RPMI8226 (cell line): ENCODE data around the gene SH2D5.
A peak's percentile ranks its signal among the peaks of the same experiment; 100 is the strongest.
"Not testable (repeated sequence)": the region's sequence is repeated elsewhere in the genome, so short reads cannot be mapped to it uniquely, and the experiment has no call there.

Source experiments
- DNase-seq: peaks from one replicate; pipeline ENCODE4 v3.0.0-alpha.2; 2015

The SH2D5 gene

DNA sequence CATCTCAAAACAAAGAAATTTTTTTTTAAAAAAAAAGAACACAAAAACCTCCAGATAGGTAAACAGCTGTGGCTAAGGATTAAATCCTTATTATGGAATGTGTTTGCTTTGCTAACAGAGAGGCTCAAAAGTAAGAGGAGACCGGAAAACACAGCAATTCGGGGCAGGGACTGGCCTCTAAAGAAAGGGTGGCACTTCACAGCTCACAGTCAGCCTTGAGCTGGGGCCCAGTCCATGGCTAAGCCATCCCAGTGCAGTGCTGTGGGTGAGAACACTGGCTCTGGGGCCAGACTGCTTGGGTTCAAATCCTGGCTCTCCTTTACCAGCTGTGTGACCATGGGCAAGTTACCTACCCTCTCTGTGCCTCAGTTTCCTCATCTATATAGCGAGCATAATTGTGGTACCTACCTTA, 42.9 kb downstream of the SH2D5 start:
- DNase-seq, result peak; percentile 0

DNA sequence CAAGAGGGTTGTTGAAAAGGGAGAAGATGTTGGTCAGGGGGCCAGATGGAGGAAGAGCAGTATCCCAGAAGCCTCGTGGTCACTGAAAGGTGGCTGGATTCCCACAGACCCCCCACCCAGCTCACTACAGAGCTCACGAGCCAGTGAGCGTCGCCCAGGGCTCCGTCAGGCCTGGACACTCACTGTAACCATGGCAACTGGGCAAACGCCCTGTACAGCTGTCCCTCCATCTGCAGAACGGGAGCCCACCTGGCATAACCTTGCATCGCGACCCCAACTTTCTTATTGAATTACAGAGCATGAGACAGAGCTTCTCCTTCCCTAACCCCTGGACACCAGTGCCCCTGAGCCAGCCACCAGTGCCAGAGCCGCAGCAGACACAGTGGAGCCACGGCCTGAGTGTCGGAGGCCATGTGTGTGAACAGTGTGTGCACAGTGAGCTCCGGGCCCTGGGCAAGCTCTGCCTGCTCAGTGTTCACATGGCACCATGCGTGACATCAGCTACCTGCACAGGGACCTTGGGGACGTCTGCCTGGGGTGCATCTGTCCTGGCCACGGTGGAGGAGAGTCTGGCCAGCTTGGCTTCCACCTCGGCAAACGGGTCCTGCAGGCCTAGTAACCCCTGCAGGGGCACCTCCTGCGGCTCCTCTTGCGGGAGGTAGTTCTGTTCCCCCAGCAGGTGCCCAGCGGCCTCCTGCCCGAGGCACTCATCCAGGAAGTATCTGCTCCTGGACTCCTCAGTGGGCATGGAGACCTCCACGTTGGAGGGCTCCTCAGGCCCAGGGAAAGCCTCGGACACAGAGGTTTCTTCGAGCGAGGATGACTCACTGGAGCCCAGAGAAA, 45.4 kb downstream of the SH2D5 start:
- DNase-seq, result no peak

DNA sequence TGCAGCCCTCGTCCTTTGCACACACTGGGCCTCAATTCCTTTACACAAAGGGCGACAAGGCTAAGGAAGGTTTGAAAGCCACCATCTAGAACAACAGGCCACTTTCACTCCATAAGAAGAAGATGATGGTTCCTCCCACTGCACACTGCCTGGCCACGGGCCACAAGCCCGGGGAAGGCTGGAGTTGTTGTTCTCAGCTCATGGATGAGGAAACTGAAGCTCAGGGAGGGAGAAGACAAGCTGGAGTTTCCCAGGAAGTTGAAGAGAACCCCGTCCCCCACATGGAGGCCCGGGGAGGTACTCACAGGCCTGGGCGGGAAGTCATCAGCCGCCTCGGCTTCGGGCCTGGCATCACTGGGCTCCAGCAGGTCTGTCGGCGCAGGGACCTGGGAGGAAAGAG, 46.8 kb downstream of the SH2D5 start:
- DNase-seq, result no peak

DNA sequence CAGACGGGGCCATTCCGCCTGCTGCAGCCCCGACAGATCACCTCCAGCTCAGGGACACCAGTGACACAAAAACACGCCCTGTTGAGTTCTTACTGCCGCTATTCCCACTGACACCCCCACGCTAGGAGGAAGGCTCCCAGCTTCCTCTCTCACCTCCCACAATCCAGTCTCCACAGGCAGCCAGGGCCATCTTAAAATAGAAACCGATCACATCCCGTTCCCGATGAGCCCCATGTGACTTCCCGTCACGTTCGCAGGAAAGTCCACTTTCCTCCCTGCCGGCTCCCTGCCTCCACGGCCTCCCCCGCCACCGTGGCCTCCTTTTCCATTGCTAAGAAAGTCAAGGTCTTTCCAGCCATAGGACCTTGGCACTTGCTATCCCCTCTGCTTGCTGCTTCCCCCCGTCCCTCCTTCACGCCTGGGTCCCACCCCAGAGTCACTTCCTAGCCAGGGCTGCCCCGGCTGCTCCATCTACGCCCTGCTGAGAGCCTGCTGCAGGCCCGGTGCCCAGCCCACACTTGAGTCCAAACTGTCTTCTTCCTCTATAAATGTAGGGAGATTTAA, 47.3 kb downstream of the SH2D5 start:
- no peak for DNase-seq

DNA sequence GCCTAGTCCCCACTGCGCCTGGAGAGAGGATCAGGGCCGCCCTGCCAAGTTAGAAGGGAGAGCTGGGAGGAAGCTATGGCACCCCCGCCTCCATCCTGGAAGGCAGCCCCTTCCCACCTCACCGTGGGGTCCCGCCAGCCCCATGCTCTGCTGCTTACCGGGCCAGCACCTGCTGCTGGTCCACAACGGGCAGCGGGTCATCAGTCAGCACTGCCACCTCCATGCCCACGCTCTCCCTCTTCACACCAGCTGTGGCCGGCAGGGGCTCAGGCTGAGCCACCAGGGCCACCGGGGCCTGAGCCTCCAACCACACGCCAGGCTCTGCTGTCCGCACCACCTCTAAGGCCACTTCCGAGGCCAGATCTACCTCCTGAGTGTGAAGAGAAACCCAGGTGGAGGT, 47.9 kb downstream of the SH2D5 start:
- peak; percentile 1 for DNase-seq

DNA sequence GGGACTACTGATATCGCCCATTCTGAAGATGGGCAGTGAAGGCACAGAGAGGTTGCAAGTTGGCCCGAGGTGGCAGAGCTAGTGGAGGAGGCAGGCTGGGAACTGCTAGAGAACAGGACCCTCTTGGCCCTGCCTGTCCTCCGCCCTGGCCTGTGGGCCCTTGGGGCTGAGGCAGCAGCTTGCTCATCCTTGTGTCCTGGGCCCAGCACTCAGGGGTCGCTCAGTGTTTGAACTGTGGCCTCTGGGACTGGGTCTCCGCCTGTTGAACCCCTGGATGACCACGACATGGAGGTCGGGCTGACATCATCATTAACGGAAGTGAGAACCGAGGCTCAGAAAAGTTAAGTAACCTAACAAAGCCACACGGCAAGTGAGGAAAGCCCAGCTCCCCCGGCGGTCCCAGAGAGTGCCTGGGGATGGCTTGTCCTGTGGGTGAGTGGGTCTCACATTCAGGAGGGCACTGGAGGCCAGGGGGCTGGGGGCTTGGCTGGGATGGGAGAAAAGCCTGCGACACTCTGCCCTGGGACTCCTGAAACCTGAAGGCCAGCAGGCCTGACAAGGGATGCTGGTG, 48.4 kb downstream of the SH2D5 start:
- DNase-seq, result no peak

DNA sequence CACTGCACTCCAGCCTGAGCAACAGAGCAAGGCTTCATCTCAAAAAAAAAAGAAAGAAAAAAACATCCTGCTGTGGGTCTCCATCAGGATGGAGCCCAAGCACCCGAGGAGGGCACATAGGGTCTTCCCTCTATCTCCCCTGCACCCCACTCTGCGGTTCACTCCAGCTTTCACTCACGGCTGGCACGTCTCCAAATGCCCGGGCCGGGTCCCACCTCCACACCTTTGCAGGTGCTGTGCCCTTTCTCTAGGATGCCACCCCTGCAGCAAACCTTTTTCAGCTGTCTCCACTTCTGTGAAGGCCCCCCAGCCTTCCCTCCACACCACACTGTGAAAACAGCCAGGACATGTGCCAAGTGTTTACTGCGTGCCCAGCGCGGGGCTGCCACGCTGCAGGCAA, 48.9 kb downstream of the SH2D5 start:
- DNase-seq, result peak; percentile 1

DNA sequence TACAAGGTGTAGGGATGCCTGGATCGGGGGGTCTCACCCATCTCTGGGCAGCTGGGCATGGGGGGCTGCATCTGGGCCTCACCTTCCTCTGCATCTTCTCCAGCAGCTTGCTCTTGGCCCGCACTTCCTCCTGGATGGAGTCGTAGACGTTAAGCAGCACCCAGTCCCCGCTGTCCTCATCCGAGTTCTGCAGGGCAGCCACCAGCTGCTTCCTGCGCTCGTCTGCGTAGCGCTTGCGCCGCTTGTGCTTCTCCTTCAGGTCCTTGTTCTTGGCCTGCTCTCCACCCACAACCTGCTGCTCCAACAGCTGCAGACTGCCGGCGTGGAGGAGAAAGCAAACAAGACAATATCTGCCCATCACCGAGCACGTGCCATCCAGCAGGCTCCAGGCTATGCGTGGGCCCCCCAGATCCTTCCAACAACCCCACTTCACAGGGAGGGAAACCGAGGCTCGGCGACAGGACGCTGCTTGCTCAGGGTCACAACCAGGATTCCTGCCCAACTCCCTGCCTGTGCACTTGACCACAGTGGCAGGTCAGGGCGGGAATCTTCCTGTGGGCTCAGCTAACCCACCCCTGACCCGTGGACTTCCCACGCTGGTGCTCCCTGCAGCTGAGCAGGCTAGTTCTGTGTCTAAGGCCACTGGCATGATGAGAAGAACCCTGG, 49.8 kb downstream of the SH2D5 start:
- peak; percentile 85 for DNase-seq

DNA sequence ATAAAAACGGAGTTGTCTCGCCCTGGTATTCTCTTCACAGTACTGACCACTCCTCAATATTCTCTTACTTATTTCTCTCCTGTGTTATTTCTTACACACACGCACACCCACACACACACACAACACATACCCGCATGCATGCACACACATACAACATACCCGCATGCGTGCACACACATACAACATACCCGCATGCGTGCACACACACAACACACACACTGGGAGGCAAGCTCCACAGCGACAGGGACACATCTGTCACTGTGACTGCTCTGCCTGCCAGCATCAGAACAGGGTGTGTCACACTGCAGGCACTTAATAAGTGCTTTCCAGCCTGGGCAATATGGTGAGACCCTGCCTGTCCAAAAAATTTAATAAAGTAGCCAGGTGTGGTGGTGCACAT, 50.5 kb downstream of the SH2D5 start:
- DNase-seq, result no peak

DNA sequence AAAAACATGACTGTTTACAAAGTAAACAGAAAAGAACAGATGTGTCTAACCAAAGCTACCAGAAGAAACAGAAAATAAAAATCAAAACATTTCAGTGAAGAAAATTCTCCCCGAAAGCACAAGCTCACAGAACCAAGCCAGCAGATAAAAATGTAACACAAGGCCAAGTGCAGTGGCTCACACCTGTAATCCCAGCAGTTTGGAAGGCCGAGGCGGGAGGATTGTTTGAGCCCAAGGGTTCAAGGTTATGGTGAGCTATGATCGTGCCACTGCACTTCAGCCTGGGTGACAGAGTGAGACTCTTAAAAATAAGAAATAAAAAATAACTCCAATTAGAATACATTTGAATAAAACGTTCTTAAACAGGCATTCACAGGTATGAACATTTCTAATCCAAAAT, 52.2 kb downstream of the SH2D5 start:
- DNase-seq, result no peak

DNA sequence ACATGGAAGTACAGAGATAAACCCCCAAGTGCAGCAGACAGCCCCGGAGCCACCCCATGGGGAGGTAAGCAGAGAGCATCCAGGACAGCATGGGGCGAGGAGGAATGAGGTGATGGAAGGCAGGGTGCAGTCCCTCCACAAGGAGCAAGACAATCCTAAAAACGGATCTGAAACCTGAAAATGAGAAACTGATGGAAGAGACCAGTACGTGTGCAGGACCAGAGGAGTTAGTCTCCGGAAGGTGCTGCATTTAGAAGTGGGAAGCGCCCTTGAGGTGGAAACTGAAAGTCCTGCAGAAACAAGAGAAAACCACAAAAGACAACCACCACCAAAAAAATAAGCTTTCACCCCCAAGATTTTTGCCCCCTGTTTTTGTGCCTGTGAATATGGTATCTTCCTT, 53.9 kb downstream of the SH2D5 start:
- peak; percentile 94 for DNase-seq

DNA sequence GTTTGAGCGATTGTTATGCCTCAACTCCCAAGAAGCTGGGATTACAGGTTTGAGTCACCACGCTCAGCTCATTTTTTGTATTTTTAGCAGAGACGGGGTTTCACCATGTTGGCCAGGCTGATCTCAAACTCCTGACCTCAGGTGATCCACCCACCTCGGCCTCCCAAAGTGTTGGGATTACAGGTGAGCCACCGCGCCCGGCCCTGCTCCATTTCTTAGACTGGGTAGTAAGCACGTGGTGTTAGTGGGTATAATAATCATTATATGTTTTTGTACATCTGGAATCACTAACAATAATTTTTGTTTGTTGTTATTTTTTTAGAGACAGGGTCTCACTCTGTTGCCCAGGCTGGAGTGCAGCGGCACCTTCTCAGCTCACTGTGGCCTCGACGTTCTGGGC, 58.9 kb downstream of the SH2D5 start:
- not testable (repeated sequence) for DNase-seq

DNA sequence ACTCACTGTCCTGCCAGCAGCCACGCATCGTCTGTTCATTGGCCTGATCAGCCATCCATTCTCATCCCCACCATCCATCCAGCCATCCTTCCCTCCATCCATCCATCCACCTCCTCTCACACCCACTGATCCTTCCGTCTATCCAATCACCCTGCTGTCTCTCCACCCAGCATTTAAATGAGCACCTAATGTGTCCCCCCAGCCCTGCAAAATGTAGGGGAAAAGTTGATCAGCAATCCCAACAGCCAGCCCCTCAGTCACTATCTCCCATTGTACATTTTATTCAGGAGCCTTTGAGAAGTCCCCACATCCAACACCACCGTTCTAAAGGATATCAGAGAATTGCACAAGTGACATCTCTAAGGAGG, 60.3 kb downstream of the SH2D5 start:
- DNase-seq, result no peak

DNA sequence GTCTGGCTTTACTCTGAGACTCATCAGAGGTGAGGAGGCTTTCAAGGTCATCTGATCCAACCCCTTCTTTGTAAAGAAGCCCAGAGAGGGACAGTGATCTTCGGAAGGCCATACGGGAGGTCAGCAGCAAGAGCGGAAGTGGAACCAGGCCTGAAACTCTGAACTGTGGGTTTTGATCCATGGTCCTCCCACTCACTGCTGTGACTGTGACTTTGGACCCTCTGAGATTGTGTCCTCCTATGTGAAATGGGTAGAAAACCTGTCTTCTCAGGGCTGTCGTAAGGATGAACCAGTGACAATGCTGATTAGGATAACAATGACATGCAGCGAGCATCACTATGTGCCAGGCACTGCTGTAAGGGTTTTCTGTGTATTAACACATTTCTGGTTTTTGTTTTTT, 61.6 kb downstream of the SH2D5 start:
- no peak for DNase-seq
